Activated CD8-positive, alpha-beta memory T cell treated with anti-CD3 and anti-CD28 coated beads, Interleukin-2, amount 50 U/mL, for 24 hours (primary cell): ENCODE results near the gene DNAI1.
"Not testable (repeated sequence)": the region's sequence is repeated elsewhere in the genome, so short reads cannot be mapped to it uniquely, and the experiment has no call there.

ENCODE experiments used
- DNase-seq: peaks from one replicate; pipeline ENCODE4 v3.0.0-alpha.2; 2020; ENCODE audit errors: extremely low read depth

DNAI1 gene

GRCh38 chr9:34512131-34513078 lies 53.8 kb downstream of the DNAI1 start:
- no peak for DNase-seq

GRCh38 chr9:34513567-34514214 lies 55.1 kb downstream of the DNAI1 start:
- DNase-seq, result no peak

DNA sequence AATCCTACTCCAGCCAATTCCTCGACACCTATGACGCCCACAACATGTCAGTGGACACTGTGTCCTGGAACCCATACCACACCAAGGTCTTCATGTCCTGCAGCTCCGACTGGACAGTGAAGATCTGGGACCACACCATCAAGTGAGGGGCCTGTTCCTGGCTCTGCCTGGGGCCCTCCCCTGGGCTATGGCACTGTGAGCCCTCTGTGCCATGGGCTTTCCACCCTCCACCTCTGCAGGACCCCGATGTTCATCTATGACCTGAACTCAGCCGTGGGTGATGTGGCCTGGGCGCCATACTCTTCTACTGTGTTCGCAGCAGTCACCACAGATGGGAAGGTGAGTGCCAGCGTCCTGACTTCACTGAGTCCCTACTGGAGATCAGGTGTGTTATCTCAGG lies 55.8 kb downstream of the DNAI1 start:
- DNase-seq, result no peak

DNA sequence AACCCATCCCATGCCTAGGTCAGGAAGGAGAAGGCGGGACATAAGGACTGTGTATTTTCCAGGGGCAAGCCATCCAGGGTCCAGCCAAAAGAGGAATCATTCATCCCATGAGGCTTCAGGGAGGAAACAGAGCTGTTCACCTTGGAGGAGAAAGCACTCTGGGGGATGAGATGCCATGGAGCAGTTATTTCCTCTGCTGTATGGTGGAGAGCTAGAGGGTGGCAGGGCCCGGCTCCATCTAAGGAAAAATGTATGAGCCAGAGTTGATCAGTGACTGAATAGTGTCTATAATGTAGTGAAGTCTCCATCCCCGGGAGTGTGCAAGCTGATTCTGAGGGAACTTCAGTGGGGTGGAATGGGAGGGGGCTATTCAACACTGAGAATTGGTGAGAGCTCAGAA lies 56.2 kb downstream of the DNAI1 start:
- no peak for DNase-seq

- no peak for DNase-seq
These were observed 57.4 kb downstream of the DNAI1 start for GRCh38 chr9:34515959-34516358.

DNA sequence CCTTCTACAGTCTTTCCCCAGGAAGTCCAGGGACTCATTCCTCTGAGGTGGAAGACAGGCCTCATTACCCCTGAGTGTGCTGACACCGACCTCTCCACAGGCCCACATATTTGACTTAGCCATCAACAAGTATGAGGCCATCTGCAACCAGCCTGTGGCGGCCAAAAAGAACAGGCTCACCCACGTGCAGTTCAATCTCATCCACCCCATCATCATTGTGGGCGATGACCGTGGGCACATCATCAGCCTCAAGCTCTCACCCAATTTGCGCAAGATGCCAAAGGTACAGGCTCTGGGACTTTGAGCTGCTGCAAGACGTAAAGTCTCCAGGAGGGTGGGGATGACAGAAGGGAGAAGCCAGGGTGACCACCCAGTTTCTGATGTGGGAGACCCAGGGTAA lies 58.6 kb downstream of the DNAI1 start:
- DNase-seq, result no peak

DNA sequence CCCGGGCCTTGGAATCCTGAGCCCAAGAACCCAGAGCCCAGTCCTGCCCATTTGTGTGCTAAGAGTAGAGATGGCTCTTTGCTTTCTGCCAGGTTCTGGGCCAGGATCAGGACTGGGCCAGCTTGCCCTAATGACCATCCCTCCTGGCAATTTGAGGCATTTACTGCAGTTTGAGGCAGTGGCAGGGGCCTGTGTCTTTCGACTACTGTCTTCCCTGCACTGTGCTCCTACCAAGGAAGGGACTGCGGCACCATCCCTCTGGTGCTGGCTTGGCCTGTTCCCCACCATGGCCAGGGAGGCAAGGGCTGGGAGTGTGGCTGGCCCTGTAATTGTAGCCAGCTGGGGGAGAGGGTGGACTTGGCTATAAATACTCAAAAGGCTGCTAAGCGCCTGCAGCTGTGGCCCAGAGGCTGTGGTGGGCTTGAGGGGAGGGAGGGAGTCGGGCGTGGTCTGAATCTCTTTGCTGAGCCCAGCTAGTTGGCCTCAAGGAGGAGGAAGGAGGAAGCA lies 59.6 kb downstream of the DNAI1 start:
- DNase-seq, result no peak

GRCh38 chr9:34518896-34519295 lies 60.3 kb downstream of the DNAI1 start:
- DNase-seq, result no peak

DNA sequence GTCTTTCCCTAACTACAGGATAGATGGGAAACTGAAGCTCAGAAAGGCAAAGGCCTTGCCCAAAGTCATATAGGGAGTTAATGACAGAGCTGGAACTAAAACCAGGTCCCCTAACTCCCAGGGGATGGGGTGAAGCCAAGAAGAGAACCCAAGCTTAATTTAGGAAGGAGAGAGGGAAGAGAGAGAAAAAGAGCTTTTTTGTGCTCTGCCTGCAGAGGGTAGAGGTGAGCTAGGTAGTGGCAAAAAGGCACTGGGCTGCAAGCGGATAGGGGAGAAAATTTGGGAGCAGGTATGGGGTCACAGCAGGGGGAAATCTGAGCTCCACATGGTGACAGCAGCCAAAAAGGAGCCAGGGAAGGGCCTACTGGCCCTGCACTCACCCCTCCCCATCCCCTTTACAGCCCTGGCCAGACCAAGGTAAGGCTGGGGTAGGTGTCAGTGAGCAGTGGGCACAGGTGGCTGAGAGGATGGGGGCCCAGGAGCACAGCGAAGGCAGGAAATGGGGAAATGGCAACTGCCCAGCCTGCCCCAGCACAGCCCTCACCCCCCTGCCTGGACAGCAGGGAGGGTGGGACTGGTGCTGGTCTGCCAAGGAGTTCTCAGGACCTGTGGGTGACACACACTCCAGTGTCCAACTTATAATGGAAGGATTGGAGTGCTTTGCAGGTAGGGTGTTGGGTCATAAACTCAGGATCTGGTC lies 60.9 kb downstream of the DNAI1 start:
- DNase-seq, result no peak

DNA sequence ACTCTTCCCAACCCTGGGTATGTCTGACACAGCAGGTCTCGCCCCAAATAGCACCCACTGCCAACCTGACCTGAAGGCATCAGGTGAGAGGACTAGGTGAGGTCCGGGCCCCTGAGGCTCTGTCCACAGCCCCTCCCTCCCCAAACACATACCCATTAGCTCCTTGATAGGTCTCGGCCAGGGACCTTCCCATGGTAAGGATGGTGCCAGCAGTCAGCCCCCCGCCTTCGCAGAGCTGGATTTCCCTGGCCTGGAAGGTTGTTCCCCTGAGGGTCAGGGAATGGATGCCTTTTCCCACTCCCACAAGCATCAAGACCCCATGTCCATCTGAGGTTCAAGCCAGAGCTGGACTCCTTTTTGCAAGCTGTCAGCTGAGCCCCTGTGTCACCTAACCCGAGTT lies 61.5 kb downstream of the DNAI1 start:
- no peak for DNase-seq

DNA sequence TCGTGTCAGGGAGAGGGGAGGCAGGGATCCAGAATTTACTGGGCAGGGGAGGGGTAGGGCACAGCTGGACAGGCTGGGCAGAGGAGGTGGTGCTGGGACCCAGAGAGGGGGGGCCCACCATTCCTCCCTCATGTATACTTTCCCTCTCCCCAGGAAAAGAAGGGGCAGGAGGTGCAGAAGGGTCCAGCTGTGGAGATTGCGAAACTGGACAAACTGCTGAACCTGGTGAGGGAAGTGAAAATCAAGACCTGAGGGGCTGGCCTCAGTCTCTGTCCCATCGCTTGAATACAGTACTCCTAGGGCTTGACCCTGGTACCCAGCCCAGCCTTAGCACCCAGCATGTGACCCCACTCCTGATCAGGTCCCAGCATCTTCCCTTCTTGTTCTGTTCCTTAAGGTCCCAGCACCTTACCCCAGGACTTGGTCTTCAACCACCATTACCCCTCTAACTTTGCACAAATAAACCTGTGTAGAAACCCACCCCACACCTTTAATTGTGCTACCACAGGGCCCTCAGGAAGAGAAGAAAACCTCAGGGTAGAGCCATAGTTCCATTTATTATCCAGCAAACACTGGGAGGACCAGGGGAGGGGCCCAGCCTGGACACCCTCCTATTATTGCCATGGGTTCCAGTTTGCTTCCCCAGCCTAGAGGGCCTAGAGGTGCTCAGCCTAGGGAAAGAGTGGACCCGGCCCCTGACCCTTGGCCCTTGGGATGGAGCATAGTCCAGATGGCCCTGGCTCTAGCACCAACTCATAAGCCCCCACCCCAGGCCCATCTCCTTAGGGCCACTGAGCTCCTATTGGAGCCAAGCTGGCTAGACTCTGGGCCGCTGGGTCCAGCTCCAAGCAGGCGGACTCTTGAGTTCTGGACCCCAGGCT lies 62.1 kb downstream of the DNAI1 start:
- DNase-seq, result no peak

DNA sequence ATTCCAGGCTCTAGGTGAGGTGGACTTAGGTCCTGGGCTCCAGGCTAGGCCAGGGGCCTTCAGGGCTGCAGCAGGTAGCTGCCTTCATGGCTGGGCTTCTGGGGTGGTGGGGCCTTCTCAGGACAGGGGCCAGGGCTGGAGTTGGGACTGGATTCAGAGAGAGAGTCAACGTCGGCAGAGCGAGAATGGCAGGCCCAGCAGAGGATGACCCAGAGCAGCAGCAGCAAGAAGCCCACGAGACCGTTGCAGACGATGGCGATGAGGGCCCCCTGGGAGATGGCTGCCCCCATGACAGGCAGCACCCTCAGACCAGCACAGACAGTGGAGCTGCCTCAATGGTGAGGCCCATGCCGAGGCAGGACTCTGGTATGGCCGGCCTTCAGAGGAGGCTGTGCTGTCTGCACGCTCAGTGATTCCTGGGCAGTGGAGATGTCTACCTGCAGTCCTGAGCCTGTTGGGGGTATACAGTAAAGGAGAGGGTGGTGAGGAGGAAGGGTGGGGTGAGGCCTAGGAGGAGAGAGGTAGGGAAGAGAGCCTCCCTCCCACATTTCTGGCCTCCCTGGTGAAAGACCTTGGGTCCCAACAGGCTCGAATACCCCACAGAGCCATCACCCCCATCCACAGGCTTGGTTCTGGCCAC lies 62.9 kb downstream of the DNAI1 start:
- no peak for DNase-seq

- DNase-seq, result no peak
These were observed 63.7 kb downstream of the DNAI1 start for GRCh38 chr9:34522091-34522887.

- DNase-seq, result peak; percentile 69
These were observed 64.6 kb downstream of the DNAI1 start, which contains the start of gene ENHO for GRCh38 chr9:34522971-34523797. TSS of gene ENHO (minus strand) at chr9:34522990. CDS start at chr9:34521695, 1,295 bp downstream.

- DNase-seq, result no peak
These were observed 65.7 kb downstream of the DNAI1 start for GRCh38 chr9:34524349-34524748.

- no peak for DNase-seq
These were observed 67.4 kb downstream of the DNAI1 start for GRCh38 chr9:34526026-34526425.

GRCh38 chr9:34532041-34532440 lies 73.4 kb downstream of the DNAI1 start:
- DNase-seq, result not testable (repeated sequence)

DNA sequence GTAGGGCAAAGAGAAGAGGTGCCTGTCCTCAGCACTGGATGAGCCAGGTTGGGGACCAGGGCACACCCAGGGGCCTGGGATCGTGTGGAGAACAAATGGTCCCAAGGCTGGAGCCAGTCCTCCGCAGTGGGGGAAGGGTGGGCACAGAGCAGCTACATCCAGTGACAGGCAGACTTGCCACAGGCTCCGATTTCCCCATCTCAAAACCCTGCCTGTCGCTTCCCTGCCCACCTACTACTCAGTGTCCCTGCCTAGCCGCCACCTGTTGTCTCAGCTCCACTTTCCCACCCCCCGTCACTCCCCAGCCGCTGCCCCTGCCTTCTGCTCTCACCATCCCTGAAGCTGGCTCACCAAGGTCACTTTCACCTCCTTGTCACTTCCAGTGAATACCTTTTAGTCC lies 78.1 kb downstream of the DNAI1 start:
- DNase-seq, result no peak

- no peak for DNase-seq
These were observed 82.2 kb downstream of the DNAI1 start for GRCh38 chr9:34540827-34541226.
